ENCODE results near the gene TGFB1I1. TPM values are rescaled to one million over a fixed set of nuclear protein-coding genes. Genes with fewer than 3 reads are reported as not detected.
"Not testable (repeated sequence)": the region's sequence is repeated elsewhere in the genome, so short reads cannot be mapped to it uniquely, and the experiment has no call there.

The TGFB1I1 gene
- total RNA-seq, 1 donor from 2014 or later: 97.0 TPM

DNA sequence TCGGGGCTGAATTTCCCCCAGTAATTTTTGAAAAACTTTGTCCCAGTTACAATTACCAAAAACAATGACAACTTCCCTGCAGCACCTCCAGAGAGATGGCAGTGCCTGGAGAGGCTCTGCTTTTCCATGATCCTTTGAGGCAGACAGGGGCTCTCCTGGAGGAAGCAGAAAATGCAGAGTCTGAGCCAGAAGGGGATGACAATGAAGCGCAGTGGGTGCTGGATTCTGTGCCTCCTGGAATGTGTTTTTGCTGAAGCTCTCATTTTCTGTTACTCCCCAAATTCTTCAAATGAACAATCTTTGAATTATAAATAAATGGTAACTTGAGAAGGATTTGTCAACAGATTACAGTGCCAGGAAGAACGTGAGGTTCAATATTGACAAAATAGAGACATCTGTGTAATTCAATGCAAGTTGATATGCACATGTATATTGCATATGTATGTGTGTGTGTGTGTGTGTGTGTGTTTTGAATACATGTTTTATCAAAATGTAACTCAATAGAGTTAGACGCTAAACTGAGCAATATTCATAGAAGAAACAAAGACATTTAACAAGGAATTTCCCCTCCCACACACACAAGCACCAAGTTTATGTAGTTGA is 45.9 kb downstream of the TGFB1I1 start:
- no peak for DNase-seq (ENCODE audit: low spot score)

GRCh38 chr16:31519759-31520431 is 47.9 kb downstream of the TGFB1I1 start:
- DNase-seq (ENCODE audit: low spot score): no peak

DNA sequence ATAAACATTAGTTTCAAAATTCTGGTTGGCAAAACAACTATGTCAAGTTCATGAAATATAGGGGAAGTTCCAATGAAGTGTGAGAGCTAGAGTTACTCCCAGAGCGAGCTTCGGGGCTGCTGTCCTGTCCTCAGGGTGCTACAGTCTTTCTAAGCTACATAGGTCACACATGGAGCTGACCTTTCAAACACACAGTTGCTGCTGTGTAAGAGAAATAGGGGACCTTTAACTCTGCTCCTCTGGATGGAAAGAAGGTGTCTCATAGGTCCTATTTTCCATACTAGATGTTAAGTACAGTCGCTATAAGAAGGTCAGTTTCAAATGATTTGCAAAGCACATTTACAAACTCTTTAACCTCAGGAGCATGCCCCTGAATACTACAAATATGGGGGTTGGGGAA is 49.4 kb downstream of the TGFB1I1 start:
- no peak for DNase-seq (ENCODE audit: low spot score)

GRCh38 chr16:31522071-31522470 is 50.1 kb downstream of the TGFB1I1 start:
- DNase-seq (ENCODE audit: low spot score): no peak

- DNase-seq (ENCODE audit: low spot score): not testable (repeated sequence)
Observed at GRCh38 chr16:31523768-31524167, 51.8 kb downstream of the TGFB1I1 start.

- no peak for DNase-seq (ENCODE audit: low spot score)
Observed at GRCh38 chr16:31525113-31525512, 53.2 kb downstream of the TGFB1I1 start.

Other genes starting within 250 kb of the TGFB1I1 start
- 4.4 TPM for gene ITGAM, start 212.2 kb upstream of the TGFB1I1 start, total RNA-seq
- gene ITGAX, start 117.0 kb upstream of the TGFB1I1 start, total RNA-seq: 9.6 TPM
- not detected for gene ITGAD, start 78.8 kb upstream of the TGFB1I1 start, total RNA-seq
- not detected for gene COX6A2, start 43.8 kb upstream of the TGFB1I1 start, total RNA-seq
- 1.0 TPM for gene ZNF843, start 29.4 kb upstream of the TGFB1I1 start, total RNA-seq
- 9.7 TPM for gene ARMC5, start 12.7 kb upstream of the TGFB1I1 start, total RNA-seq
- not detected for gene SLC5A2, start 11.0 kb downstream of the TGFB1I1 start, total RNA-seq
- 85.6 TPM for gene RUSF1, start 36.2 kb downstream of the TGFB1I1 start, total RNA-seq
- gene AHSP, start 55.7 kb downstream of the TGFB1I1 start, total RNA-seq: not detected